GOT3 (cell line): ENCODE measurements around the gene FARP2.

ENCODE experiments used
- DNase-seq: peaks from one replicate; lab custom pipeline; 2025; ENCODE audit warnings: mixed read lengths; lab: John Stamatoyannopoulos, UW

FARP2 gene

DNA sequence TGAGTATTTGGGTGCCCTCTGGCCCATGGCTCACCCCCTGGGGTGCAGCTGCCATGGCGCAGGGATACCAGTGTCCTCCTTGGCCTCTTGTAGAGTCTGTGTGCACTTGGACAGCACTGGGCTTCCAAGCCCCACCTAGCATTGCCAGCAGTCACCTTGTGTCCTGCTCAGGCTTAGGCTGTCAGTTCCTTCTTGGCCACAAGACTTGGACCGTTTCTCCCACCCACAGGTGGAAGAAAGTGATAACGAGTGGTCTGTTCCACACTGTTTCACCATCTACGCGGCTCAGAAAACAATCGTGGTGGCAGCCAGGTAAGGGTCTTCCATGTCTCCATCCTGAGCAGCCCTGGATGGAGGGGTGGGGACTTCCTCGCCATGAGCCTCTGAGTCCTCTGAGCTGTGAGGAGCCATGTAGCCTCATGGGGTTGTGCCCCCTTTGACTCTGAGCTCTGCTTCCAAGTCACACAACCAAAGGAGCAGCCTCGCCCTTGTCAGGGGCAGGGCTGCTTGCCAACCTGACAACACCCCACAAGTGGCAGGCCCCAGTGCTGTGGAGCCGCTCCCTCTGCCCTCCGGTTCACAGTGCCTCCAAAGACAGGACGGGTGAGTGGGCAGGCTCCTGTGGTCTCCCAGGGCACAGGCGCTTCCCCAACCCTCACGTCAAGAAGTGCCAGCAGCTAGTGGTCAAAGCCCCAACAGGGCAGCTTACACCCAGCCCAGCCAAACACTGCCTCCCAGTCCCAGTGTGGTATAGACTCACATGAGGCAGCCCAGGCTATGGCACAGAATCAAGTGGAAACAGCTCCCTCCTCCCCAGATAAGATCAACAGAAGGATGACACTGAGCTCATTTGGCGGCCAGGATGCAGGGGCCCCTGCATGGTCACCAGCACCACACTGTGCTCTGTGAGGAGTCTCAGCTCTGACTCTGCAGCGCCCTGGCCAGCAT, 133.9 kb downstream of the FARP2 start:
- no peak for DNase-seq

DNA sequence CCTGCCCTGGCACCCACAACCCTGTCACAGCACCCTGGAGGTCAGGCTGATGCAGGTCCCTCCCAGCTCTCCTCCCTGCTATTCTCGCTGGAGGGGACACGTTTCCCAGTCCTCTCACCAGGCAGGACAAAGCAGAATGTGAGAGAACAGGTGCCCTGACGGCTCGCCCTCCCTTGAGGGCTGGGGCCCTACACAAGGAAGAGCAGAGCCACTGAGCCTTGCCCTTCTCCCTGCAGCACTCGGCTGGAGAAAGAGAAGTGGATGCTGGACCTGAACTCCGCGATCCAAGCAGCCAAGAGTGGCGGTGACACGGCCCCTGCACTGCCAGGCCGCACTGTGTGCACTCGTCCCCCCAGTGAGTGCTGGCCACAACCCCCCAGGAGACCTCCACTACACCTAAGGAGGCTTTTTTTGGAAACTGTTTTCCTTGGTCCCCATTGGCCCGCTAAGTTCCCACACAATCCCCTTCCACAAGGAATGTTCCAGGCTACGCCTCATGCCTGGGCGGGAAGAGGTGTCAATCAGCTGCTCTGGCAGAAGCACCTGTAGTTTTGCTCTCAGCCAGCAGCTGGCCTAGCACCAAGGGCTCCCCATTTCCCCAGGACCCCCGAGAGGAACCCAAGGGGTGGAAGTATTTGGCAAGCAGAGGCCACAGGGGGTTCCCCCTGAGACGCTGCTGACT, 134.9 kb downstream of the FARP2 start:
- no peak for DNase-seq

DNA sequence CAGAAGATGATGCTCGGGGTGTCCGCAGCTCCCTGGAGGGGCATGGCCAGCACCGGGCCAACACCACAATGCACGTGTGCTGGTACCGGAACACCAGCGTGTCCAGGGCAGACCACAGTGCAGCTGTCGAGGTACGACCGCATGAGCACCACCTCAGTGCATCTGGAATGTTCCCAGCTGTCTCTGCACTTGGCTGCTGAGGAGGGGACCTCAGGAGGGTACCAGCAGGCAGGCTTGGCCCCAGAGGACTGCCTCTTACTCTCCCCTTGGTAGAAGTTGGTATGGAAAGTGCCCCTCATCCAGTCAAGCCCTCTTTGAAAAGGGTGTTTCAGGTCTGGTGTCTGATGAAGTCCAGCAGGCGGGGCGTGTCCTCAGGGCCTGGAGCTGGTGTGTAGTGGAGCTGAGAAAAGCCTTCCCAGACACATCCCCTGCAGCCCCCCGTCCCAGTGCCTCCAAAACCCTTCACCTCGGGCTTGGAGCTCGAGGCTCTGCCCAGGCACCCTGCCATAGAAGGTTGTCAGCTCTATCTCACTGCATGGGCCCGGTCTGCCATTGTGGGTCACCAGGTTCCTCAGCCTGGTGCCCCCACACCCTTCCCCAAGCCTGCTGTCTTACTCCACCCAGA, 135.6 kb downstream of the FARP2 start:
- no peak for DNase-seq

DNA sequence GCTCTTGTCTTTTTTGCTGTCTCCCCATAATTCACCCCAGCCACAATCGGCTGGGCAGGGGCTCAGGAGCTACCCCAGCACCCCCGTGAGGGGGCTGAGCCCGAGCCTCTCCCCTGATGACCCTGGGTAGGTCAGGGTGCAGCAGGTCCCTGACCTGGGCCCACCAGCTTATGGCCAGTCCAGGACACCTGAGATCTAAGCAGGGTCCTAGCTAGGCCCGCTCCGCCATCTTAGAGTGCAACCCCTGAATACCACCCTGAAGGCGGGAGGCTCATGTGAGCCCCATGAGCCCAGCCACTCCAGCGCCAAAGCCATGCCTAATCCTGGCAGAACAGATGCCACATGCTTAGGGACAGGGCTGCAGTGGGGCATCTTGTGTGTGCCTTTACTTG, 136.1 kb downstream of the FARP2 start:
- no peak for DNase-seq

DNA sequence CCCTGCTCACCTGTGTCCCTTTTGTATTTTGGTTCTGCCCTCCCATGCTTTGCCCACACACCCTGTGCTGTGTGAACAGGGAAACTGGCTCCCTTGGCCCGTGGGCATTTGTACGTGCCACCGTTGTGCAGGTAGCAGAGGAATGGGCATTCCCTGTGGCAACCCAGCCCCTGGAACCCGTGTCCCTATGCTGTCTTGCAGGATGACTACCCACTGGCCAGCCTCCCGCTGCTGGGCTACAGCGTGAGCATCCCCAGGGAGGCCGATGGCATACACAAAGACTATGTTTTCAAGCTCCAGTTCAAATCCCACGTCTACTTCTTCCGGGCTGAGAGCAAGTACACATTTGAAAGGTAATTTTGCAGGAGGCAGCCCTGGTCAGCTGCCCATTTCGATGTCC, 137.0 kb downstream of the FARP2 start:
- no peak for DNase-seq

DNA sequence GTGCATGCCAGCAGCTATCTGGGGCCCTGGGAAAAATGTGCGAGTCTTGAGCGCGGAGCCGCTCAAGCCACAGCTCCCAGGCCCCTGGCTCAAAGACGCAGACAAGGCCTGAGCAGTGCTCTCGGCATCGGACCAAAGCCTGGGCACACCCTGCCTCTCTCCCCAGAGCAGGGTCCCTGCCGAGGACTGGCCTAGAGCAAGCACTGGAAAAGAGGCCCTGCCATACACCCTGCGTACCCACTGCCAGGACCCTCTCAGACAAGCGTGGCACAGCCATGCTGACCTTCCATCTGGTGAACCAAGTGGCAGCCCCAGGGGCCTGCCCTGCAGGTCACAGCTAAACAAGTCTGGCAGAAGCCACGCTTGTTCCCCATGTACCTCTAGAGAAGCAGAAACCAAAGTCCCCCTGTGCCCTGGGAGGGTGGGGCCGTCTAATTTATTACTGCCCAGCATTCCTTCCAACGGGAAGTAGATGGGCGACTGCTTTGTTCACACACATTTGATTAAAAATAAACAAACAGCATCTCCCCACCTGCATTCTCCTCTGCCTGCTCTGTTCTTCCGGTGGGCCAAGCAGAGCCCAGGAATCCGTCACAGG, 138.3 kb downstream of the FARP2 start:
- DNase-seq = no peak

DNA sequence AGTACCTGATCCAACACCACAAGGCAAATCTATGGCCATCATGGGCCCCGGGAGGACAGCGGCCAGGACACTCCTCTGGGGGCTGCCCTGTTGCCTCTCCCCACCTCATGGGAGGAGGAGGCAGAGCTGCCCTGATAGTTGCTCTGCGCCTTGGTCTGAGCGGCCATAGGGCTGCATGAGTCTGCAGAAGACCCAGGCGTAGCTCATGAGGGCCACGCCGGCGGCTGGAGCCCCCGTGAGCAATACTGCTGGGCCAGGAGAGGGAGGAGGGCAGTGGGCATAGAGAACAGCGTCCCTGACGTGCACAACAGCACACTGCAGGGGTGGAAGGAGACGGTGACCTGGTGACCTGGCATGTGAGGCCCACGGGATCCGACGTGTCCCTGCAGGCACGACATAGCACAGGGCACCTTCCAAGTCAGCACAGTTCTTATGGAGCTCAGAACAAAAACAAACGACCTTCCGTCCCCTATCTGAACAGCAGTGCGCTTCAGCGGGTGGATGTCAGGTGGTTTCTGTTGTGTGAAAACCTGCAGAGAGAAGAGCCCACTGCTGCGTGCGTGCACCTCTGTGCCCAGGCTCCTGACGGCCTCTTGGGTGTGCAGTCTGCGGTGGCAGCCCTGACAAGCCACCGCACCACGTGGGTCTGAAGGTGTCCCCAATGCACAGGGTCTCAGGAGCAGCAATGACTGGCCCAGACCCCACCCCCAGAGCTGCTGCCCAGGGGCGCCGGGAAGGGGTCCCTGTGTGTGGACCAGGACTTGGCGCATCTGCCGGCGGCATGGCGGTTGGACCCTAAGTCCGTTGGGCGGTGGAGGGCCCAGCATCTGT, 139.3 kb downstream of the FARP2 start:
- DNase-seq = no peak

DNA sequence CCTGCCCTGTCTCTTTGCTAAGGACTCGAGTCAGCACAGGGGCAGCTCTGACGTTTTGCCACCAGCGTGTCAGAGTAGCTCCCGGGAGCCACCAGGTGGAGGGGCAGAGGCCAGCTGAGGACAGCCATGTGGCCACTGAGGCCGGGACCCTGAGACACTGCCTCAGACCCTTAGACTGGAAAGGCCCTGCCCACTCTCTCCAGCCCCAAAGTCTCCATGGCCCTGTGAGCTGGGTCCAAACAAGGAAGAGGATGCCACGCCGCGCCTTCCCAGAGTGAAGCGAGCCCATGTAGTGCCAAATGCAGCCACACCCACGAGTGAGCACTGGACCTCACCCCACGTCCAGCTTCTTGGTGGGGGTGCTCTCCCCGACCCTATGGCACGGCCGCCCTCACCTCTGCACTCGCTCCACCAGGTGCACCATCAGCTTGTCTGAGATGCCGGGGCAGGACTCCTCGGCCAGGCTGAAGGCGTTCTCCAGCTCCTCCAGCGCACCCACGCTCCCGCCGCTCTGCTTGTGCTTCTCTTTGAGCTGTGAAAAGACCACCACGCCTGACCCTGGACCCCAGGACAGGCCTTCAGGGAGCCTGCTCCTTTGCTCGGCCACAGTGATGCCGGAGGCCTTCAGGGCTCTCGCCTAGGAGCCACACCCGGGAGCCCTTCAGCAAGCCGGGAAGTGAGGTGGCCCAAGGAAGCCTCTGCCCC, 140.1 kb downstream of the FARP2 start:
- no peak for DNase-seq

DNA sequence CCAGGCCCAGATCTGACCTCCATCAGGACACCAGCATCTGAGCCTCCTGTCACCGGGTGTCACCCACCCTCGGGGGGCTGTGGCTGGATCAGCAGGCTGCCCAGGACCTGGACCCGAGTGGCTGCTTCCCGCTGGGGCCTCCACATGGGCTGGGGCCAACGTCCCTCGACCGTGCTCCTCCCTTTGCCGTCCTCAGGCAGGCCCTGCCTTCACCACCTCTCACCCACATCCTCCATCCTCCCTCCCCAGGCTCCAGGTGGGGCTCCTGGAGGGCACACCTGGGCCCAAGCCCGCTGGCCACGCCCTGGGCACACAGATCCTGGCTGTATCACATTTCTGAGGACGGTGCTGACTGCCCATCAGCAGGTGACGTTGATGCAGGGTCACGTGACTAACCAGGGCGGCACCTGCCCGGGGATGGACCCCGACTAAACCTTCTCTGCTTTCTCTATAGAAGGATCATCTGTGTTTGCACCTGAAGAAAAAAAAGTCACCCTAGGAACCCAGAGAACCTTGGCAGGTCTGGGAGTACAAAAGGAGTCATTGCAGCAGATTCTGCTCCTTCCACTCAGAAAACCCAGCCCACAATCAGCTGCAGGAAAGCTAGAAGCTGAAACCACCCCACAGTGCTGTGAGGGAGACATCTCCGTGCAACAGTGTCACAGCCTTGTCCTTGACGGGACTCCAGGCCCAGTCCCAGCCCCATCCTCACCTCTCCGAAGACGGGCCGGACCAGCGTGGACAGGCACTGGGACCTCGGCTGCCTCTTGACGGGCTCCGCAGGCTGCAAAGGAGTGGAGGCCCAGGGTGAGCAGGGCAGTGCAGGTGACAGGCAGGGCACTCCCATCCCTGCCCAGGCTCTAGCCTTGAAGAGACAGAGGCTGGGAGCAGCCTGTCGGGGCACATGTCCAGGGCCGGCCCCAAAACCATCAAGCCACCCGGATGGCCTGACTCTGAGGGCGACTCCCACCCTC, 141.1 kb downstream of the FARP2 start:
- no peak for DNase-seq

DNA sequence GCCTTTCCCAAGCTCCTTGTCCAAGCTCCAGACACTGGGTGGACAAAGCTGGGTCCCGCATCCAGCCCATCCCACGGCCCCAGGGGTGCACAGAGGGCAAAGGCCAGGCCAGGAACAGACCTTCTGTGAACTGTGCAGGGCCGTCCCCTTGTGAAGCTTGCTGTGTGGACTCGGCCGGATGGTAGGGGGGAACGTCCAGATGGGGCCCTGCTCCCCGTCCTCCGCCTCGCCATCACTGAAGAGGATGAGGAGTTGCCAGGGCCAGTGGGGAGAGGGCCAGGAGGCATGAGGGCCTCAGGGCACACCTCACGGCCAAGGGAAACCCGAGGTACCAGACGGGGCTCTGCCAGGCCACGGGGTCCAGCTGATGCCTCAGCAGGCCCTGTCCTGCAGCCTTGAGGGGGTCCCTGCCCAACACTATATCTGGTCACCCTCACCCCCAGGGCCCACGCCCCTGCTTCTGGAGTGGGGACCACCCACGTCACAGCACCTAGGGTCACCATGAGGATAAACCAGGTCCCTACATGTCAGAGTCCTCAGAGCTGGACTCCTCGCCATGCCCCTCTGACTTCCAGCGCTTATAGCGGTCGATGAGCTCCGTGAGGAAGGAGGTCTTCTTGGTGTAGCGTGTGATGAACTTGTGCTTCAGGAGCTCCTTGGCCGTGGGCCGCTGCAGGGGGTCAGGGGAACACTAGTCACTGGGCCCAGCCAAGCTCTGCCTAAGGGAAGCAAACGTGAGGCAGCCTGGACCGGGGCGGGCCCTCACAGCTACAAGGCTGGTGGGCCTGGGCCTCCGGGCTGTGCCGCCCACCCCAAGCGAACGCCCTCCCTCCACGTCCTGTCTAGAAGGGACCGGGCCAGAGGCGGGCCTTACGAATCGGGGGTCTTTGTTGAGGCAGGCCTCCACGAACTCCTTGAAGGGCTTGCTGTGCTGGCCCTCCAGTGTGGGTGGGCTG, 142.3 kb downstream of the FARP2 start:
- DNase-seq = no peak

DNA sequence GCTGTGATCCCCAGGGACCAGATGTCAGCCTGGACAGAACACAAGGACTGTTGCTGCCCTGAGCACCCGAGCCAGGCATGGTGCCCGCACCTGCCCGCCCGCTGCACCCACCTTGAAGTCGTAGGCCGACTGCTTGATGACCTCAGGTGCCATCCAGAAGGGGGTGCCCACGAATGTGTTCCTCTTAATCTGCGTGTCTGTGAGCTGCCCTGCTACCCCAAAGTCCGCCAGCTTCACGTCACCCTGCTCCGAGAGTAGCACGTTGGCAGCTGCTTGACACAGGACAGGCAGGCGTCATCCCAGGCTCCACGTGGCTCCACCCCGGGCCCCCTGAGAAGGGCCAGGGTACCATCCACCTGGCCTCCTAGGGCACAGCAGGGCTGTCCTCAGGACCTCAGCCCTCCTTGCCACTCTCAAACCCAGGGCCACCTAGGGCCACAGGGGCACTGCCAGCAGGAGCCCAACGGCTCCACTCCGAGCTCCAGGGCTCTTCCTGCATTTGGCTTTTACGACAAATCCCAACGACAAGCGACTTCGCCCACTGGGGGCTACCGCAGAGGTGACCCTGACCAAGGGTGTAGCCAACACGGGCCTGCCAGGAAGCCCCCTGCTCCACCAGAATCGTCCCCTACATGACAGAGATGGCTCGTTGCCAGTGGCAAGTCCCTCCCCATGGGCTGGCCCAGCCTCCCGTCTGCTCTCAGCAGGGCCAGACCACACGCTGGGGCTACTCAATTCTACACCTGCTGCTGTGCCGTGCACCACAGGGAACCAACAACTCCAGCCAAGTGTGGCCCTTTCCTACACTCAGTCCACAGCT, 143.3 kb downstream of the FARP2 start:
- no peak for DNase-seq

DNA sequence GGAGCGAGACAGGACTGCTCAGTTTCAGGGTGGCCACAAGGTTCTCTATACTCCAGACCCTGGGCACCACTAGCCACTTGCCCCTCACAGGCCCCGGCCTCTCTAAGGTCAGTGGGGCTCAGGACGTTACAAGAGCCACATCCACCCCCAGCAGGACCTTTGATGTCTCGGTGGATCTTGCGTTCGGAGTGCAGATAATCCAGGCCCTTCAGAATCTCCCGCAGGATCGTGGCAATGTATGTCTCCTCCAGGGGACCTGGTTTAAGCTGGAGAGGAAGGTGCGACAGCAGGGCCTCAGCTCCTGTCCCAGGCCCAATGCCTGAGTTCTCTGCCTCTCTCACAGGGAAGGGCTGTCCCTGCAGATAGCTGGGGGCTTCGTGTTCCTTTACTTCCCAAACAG, 143.9 kb downstream of the FARP2 start:
- no peak for DNase-seq

DNA sequence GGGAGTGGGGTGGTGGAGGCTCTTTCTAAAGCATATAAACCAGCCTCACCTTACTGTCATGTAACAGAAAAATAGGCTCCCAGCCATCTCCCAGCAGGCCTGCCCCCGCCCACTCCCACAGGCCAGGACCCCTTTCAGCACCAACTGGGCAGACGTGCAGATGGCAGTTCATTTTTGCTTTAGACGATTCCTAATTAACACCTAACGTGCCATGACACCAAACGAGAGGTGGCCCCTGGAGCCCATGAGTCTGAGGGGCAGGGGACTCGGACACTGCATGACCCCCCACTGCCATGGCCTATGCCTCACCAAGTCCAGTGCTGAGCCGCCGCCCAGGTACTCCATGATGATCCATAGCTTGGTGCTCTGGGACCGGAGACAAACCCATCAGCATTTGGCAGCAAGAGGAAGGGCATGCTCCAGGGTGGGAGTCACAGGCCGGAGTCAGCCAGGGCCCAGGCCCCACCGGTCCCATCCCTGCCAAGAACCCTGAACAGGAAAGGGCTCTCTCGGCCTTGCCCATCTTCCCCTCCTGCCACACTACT, 144.4 kb downstream of the FARP2 start:
- DNase-seq = no peak

DNA sequence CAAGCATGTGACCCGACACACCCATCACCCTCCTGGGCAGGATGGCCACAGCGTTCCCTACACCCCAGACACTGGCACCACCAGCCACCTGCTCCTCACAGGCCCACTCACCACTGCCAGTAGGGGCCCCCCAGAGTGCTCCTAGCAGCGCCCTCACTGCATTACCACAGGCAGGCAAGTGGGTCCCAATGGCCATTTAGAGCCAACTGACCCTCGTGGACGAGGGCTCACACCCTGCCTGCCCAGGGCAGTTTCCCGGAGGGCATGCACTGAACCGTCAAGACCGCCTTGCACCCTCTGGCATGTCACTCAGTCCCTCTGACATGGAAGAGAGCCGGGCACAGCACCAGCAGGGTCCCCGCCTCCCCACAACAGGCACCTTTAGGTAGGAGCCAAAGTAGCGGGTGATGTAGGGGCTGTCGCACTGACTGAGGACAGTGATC, 145.0 kb downstream of the FARP2 start:
- DNase-seq = no peak

DNA sequence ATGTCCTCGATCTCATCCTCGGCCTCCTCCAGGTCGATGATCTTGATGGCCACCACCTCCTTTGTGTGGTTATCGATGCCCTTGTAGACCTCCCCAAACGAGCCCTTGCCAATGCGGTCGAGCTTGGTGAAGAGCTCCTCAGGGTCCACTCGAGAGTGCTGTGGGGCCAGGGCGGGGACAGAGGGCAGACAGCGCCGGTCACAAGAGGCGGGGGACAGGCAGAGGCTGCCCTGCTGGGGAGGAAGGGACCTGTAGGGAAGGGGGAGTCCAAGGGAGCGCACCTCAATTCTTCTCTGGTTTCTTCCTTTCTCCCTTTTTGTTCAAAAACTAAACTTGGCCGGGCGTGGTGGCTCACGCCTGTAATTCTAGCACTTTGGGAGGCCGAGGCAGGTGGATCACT, 145.5 kb downstream of the FARP2 start:
- no peak for DNase-seq

DNA sequence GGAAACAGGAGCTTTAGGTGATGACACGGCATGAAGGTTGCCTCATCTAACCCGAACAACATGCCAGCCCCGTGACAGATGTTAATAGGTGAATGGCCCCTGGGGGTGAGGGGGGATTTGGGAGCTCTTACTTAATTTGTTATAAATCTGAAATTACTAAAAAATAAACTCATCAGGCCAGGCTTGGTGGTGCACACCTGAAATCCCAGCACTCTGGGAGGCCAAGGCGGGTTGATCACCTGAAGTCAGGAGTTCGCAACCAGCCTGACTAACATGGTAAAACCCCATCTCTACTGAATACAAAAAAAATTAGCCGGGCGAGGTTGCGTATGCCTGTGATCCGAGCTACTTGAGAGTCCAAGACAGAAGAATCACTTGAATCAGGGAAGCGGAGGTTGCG, 146.2 kb downstream of the FARP2 start:
- DNase-seq = no peak

DNA sequence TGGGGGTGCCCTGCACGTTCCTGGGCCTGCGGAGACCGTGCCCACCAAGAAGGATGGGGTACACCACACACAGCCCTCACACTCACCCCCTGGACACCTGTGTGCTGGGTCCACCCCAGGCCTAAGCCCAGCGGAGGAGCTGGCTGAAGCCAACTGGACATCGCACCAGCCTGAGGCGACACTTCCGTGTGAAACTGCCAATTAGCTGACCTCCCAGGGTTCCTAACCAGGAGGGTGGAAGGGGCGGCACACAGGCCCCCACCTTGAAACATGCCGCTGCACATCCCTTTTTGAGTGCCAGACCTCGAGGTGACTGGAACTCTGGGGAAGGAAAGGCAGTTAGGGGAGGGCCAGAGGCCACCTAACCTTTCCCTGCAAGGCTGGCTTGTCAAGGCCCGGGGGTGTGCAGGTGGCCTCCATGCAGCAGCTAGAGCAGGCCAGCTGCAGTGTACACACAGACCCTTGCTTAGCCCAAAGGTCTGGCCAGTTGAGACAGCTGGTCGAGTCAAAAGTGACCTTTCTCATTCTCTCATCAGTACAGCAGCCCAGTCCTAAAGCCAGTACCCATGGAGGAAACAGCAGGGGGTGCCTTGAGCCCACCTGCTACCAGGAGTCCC, 147.8 kb downstream of the FARP2 start:
- no peak for DNase-seq
